Measurements from ENCODE around the gene RFX7.

GRCh38 chr15:56207711-56208110 lies 36.0 kb downstream of the RFX7 start:
- TF ChIP-seq EZH2 (IDR thresholded peaks at IDR 0.05; ENCODE audit: borderline replicate concordance, low read length) = no peak
- TF ChIP-seq CTCF (IDR thresholded peaks at IDR 0.05; ENCODE audit: low read length) = no peak
